Mucosa of descending colon (tissue), 3 donors: Measurements from ENCODE around the gene NPHP4. TPM values are rescaled to one million over a fixed set of nuclear protein-coding genes. Genes with fewer than 3 reads are reported as not detected.

Experiments
- ATAC-seq: fragments of 200-7000 bp; cut with Tn5 transposase; one replicate; pipeline ENCODE4 v1.9.1; 2020; ENCODE audit warnings: mild to moderate bottlenecking, moderate library complexity
- DNase-seq, 3 donors: peaks; one replicate each; pipeline ENCODE4 v3.0.0-alpha.2; 2020
- H3K36me3 ChIP-seq: fragments of 200-600 bp; one replicate; pipeline ENCODE4 v1.8.0; 2021; ENCODE audit warnings: low read depth, mild to moderate bottlenecking
- H3K4me1 ChIP-seq: fragments of 200-600 bp; one replicate; pipeline ENCODE4 v1.8.0; 2021; ENCODE audit warnings: low read depth, mild to moderate bottlenecking
- H3K4me3 ChIP-seq: fragments of 200-600 bp; one replicate; pipeline ENCODE4 v1.8.0; 2021; ENCODE audit warnings: mild to moderate bottlenecking
- H3K9me3 ChIP-seq: fragments of 200-600 bp; one replicate; pipeline ENCODE4 v1.8.0; 2021; ENCODE audit warnings: mild to moderate bottlenecking
- CTCF ChIP-seq: fragments of 200-600 bp; IDR thresholded peaks from one replicate; pipeline ENCODE4 v1.8.0; 2022; ENCODE audit warnings: antibody characterized with exemption, mild to moderate bottlenecking
- intact Hi-C, 2 donors: fragments of 100-400 bp; cut with DNase I in 1 of 2; cut with micrococcal nuclease in 1 of 2; formaldehyde crosslinking; loops; one replicate each; pipeline versions ENCODE4 v1.11.0 to v1.11.1; 2022; cut with DNase I, micrococcal nuclease
- total RNA-seq, 3 donors: library from RNA; stranded (reverse); fragmentation: NEBNext Ultra II Directional in 2 of 3; extraction: Animal tissue kit (Norgen Biotek cat#: 25700) in 2 of 3; gene quantifications; one replicate each; pipeline versions ENCODE4 v1.2.1 to v1.2.4, GENCODE V29; 2021 to 2023
- donor health status: DM: no; HTN: no; CAD: no; lungs with moderate emphysema.
- donor health status: DM: no; HTN: no; CAD: no.
- donor health status: DM: no; HTN: yes; CAD: no.

The NPHP4 gene
- total RNA-seq, 3 donors from 2014 or later = 7.5 to 12.2 (median 10.3) TPM

GRCh38 chr1:5832916-5833895 lies 159.0 kb downstream of the NPHP4 start:
- no peaks in the 10 kb centered on the region for H3K36me3 ChIP-seq
- no peak for TF ChIP-seq CTCF
- H3K9me3 ChIP-seq = no peaks in the 10 kb centered on the region
- no peak for ATAC-seq
- no peak overlapping the region for H3K4me3 ChIP-seq
- no peaks in the 10 kb centered on the region for H3K4me1 ChIP-seq
- intact Hi-C loops = no loop called here
- DNase-seq = no peak

- no peak for ATAC-seq
Measured at GRCh38 chr1:5831600-5832335, 160.5 kb downstream of the NPHP4 start.

DNA sequence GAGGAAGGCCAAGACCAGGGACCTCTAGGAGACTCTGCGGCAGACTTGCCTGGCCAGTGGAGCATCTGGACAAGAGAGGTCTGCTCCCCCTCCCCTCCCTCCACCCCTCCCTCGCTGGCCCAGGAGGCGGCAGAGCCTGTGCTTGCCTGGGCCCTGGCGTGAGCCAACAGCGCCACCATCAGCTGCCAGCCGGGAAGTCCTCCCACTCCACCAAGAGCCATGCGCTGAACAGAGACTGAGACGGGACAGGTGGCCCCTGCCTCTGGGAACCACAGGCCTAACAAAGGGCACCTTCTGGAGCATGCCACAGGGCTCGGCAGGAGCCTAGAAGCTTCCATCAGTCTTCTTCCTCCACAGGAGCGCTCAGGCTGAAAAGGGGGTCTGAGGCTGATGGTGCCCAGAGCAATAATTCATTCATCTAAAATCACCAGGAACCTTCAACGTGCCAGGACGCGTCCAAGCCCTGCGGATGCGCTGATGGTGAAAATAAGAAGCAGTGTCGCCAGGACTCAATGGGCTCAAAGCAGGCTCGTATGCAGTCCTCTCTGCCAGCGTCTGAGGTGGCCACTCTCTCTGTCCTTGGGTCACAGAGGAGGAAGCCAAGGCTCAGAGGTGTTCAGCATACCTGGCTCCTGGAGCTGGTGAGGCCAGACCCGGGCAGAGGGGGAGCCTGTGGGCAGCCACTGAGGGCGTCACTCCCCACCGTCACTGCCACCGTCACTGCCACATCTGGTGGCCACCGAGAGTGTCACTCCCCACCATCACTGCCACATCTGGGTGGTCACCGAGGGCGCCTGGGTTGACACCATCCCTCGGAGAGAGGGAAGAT lies 161.2 kb downstream of the NPHP4 start:
- no peaks in the 10 kb centered on the region for H3K4me1 ChIP-seq
- no peak for ATAC-seq
- H3K4me3 ChIP-seq = no peak overlapping the region
- no peak for TF ChIP-seq CTCF
- no peaks in the 10 kb centered on the region for H3K9me3 ChIP-seq
- no peaks in the 10 kb centered on the region for H3K36me3 ChIP-seq
- intact Hi-C loops = no loop called here
- DNase-seq = no peak

More at GRCh38 chr1:5831600-5832335, 160.5 kb downstream of the NPHP4 start:
- H3K36me3 ChIP-seq = no peaks in the 10 kb centered on the region
- DNase-seq = no peak
- H3K4me3 ChIP-seq = no peak overlapping the region
- intact Hi-C loops = no loop called here
- H3K4me1 ChIP-seq = no peaks in the 10 kb centered on the region
- no peak for TF ChIP-seq CTCF
- no peaks in the 10 kb centered on the region for H3K9me3 ChIP-seq

GRCh38 chr1:5829414-5829813 lies 162.8 kb downstream of the NPHP4 start:
- no peak for TF ChIP-seq CTCF
- no peak for ATAC-seq
- H3K4me3 ChIP-seq = no peak overlapping the region
- no peaks in the 10 kb centered on the region for H3K36me3 ChIP-seq
- intact Hi-C loops = no loop called here
- H3K9me3 ChIP-seq = no peaks in the 10 kb centered on the region
- no peak for DNase-seq
- no peaks in the 10 kb centered on the region for H3K4me1 ChIP-seq

GRCh38 chr1:5828308-5828935 lies 163.8 kb downstream of the NPHP4 start:
- intact Hi-C loops = no loop called here
- Histone ChIP-seq H3K9me3 (no peaks in the 10 kb centered on the region), H3K4me1 (no peaks in the 10 kb centered on the region), H3K4me3 (no peak overlapping the region), H3K36me3 (no peaks in the 10 kb centered on the region)
- TF ChIP-seq CTCF = no peak
- ATAC-seq (no peak), DNase-seq (no peak)
